Dedifferentiated amniotic fluid mesenchymal stem cell (primary cell): ENCODE measurements around the gene KMT2C.
A peak's percentile ranks its signal among the peaks of the same experiment; 100 is the strongest.
"Not testable (repeated sequence)": the region's sequence is repeated elsewhere in the genome, so short reads cannot be mapped to it uniquely, and the experiment has no call there.

Experiments used
- DNase-seq: peaks from one replicate; pipeline ENCODE4 v3.0.0-alpha.2; 2016; ENCODE audit errors: extremely low spot score

KMT2C gene

GRCh38 chr7:152441810-152442209, 6.0 kb upstream of the KMT2C start:
- DNase-seq = not testable (repeated sequence)

DNA sequence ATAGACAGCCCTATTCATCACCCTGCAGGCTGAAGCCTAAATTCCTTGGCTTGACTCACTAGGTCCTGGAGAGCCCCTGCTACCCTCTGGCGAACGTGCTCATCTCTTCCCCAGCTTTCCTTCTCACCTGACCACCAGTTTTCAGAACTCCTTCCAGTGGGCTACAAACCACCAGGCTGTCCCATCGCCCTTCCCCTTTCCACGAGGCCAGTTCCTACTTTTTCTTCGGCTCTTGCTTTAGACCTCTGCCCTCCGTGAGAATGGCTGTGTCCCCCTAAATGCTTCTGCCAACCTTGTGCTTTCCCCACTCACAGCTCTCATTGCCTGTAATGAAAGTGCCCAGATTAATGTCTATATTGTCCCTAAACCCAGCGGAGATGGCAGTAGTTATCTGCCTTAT, 5.4 kb upstream of the KMT2C start:
- not testable (repeated sequence) for DNase-seq

- DNase-seq = not testable (repeated sequence)
Observed at GRCh38 chr7:152438017-152438416, 2.2 kb upstream of the KMT2C start.

- not testable (repeated sequence) for DNase-seq
Observed at GRCh38 chr7:152436931-152437575, 1.2 kb upstream of the KMT2C start.

GRCh38 chr7:152436111-152436930, 518 bp upstream of the KMT2C start:
- DNase-seq = peak; percentile 92

DNA sequence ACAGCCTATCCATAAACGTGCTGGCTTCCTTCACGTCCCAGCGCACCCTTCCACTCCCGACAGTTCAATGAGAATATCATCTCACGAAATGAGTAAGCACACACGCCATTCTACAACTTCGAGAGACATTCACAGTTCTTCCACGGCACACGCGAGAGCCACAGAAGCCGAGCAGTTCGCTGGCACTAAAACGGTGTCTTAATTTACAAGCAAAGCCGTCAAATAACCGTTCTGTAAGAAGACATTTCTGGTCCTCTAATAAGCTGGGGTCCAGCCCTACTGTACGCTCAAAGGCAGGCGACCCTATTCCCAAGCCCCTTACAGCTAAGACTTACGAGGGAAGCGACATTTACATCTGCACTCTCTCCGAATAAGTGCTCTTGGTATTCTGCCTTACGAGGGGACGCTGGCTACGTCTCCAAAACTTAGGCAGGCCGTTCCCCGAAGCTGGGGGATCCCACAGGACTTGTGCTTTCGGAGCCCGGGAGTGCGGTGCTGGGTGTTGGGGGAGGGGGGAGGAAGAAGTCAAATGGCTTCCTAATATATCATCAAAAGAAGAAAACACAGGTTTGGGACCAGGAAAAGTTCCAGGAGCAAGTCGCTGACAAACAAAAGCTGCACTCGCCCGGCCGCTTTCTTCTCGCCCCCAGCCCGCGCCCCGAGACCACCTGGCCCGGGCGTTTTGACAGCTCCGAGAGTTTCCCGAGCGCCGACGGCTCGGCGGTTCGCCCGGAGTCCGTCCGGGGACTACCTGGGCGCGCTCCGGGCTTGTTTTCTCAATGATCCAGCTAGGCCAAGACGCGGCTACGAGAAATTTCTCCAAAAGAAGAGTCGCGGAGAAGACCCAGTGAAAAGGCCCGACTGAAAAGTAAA, 1.1 kb downstream of the KMT2C start:
- DNase-seq = peak; percentile 54

DNA sequence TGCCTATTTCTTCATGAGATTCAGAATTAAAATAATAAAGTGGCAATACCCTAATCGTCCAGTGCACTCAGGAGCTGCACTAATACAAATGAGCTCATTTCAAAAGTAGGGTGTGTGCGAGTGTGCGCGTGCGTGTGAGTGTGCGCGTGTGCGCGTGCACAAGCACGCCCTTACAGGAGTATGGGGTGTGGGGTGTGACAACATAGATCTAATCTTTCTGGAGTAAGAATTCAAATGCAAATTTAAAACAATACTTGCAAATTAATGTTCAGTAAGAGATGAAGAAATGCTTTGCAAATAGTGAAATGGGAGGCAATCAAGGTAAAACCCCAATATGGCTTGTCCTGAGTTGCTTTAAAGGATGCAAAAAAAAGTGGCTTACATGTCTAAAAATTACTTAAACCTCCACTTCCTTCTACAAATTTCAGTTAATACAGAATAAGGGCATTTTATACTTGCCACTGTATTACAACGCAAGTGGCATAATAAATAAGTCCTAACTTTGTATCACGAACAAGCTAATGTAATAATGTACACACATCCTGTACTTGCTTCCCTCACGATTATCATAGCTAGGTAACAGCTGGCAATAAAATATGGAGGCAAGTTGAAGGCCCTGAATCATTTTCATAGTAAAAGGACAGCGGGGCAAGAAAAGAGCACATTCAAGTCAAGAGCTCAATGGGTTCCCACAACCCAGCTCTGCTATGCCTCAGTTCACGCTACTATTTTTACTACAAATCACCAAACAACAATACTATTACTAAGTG, 1.9 kb downstream of the KMT2C start:
- not testable (repeated sequence) for DNase-seq

DNA sequence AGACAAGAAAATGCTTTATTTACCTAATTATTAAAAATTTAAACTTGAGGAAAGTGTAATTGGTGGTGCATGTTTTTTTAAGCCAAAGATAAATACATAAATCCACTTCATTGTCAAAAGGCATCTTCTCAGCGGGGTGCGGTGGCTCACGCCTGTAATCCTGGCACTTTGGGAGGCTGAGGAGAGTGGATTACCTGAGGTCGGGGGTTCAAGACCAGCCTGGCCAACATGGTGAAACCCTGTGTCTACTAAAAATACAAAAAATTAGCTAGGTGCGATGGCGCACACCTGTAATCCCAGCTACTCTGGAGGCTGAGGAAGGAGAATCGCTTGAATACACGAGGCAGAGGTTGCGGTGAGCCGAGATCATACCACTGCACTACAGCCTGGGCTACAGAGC, 3.1 kb downstream of the KMT2C start:
- DNase-seq = not testable (repeated sequence)

- no peak for DNase-seq
Observed at GRCh38 chr7:152430854-152431253, 4.9 kb downstream of the KMT2C start.

DNA sequence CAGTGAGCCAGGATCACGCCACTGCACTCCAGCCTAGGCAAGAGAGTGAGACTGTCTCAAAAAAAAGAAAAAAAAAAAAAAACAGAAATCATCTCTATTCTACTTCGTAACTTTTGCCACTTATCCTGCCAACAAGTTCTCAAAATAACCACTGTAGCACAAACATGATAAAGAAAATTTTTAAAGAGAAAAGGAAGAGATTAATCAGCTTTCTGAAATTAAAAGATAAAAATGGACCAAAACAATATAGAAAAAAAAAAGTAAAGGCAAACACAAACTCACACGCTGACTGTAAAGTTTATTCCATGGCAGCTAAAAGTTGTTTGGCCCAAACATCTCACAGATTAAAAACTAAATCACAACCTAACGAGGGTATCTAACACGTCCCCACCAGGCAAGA, 5.7 kb downstream of the KMT2C start:
- DNase-seq = not testable (repeated sequence)

GRCh38 chr7:152424348-152425108, 11.3 kb downstream of the KMT2C start:
- DNase-seq = no peak

DNA sequence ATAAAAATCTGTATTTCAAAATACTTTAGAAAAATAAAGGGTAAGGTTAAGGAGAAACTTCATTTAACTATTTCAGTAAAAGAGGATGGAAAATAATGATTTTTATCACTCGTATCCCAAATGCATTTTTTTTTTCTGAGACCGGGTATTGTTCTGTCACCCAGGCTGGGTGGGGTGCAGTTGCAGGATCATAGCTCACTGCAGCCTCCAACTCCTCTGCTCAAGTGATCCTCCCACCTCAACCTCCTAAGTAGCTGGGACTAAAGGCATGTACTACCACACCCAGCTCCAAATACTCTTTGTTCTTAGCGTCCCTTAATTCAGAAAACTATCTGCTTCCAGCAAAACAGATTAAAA, 11.8 kb downstream of the KMT2C start:
- no peak for DNase-seq

GRCh38 chr7:152423171-152423570, 12.6 kb downstream of the KMT2C start:
- not testable (repeated sequence) for DNase-seq

DNA sequence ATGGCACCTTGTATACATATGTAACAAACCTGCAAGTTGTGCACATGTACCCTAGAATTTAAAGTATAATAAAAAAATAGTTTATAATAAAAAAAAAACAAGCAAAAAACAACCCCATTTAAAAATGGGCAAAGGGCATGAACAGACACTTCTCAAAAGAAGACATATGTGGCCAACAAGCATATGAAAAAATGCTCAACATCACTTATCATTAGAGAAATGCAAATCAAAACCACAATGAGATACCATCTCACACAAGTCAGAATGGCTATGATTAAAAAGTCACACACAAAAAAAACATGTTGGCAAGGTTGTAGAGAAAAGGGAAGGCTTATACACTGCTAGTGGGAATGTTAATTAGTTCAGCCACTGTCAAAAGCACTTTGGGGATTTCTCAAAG, 14.9 kb downstream of the KMT2C start:
- not testable (repeated sequence) for DNase-seq

- no peak for DNase-seq
Observed at GRCh38 chr7:152419473-152420429, 16.1 kb downstream of the KMT2C start.

GRCh38 chr7:152414779-152415178, 21.0 kb downstream of the KMT2C start:
- DNase-seq = no peak

DNA sequence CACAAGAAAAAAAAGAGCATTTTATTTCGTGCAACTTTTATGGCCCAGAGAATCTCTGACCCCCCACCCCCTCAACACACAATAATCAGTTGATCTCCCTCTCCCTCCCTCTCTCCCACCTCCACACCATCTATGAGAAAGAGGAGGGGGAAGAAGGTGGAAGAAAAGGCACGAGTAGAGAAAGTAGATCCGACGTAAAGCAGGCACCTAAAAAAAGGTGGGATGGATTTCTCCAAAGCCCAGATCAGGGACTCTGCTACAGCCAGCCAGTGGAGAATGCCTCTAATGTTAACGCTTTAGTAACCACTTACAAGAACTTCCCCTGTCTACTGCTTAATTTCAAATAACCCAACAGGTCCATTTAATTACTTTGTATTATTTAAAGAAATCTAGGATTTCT, 24.4 kb downstream of the KMT2C start:
- DNase-seq = no peak

DNA sequence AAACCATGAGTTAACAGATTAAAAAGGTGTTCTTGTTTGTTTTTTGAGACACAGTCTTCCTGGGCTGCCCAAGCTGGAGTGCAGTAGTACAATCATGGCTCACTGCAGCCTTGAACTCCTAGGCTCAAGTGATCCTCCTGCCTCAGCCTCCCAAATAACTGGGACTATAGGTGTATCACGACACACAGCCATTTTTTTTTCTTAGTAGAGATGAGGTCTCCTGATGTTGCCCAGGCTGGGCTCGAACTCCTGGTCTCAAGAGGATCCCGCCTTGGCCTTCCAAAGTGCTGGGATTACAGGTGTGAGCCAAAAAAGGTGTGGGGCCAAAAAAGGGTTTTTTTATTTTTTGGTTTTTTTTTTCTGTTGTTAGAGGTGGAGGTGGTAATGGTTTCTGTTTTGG, 29.3 kb downstream of the KMT2C start:
- no peak for DNase-seq

GRCh38 chr7:152406030-152406429, 29.8 kb downstream of the KMT2C start:
- not testable (repeated sequence) for DNase-seq

- DNase-seq = peak; percentile 20
Observed at GRCh38 chr7:152403726-152404125, 32.1 kb downstream of the KMT2C start.
